Mammary epithelial cell (primary cell): Measurements from ENCODE around the gene ITGA8.

Source experiments
- CTCF ChIP-seq, 2 donors: IDR thresholded peaks in 1 of 2; conservative IDR thresholded peaks in 1 of 2; 2 replicates each; pipeline ENCODE4 v1.5.1; 2011 to 2012; ENCODE audit warnings: inconsistent platforms in 2 of 2, low read length in 2 of 2, mild to moderate bottlenecking in 2 of 2, control low read depth in 1 of 2, low read depth in 1 of 2; ENCODE audit not compliant: insufficient read depth in 1 of 2; ENCODE audit errors: extremely low read depth in 1 of 2
- EZH2 ChIP-seq: IDR thresholded peaks from 2 replicates; pipeline ENCODE4 v1.6.1; 2012; ENCODE audit warnings: low read length, inconsistent platforms, borderline replicate concordance

- TF ChIP-seq CTCF (conservative IDR thresholded peaks at IDR 0.05 in 1 of 2, IDR thresholded peaks at IDR 0.05 in 1 of 2; ENCODE audit: extremely low read depth in 1 of 2, insufficient read depth in 1 of 2, low read depth in 1 of 2, low read length in 2 of 2) (no peak), EZH2 (peak; percentile 55)
Measured at GRCh38 chr10:15719049-15719898, 448 bp downstream of the ITGA8 start.
